Measurements from ENCODE around the gene BSPH1. TPM values are rescaled to one million over a fixed set of nuclear protein-coding genes. Genes with fewer than 3 reads are reported as not detected.

BSPH1 gene
- total and polyA plus RNA-seq, 2 donors (not counting 3 experiments of a cell fraction or from before 2014, with no cell fraction given) = not detected

GRCh38 chr19:47994209-47994802 is 2.3 kb upstream of the BSPH1 start, which contains the start of gene ELSPBP1:
Gene ELSPBP1, plus strand, starts transcription at chr19:47994632. Its CDS starts 14,036 bp downstream, at chr19:48008668.
- H3K4me1 ChIP-seq (ENCODE audit: control insufficient read depth, extremely low read depth, insufficient read depth, low read length) = no peaks in the 10 kb centered on the region
- H2AFZ ChIP-seq (ENCODE audit: low read depth, low read length) = no peak within 1 kb of the TSS
- no TSS peak for BruUV-seq (replicated peaks)
- DNase-seq (ENCODE audit: low read depth, low spot score) (no peak), FAIRE-seq (no peak)
- H3K27me3 ChIP-seq (ENCODE audit: control insufficient read depth in 2 of 2, insufficient read depth in 2 of 2, low read length in 2 of 2) = peaks cover 2 to 4% of the 10 kb centered on the region in 2 experiments
- H3K36me3 ChIP-seq (ENCODE audit: control insufficient read depth in 2 of 2, extremely low read depth in 1 of 2, insufficient read depth in 2 of 2, low read length in 2 of 2) = no peaks in the 10 kb centered on the region
- H4K20me1 ChIP-seq (replicated peaks; ENCODE audit: control insufficient read depth, extremely low read depth, insufficient read depth, low read length) = no peaks in the 10 kb centered on the region
- ChIA-PET POLR2A (interaction anchor here (0.7 kb wide), 1 partner anchor 33 kb away, joined by 3 read pairs; no protein-coding TSS in a partner anchor), CTCF (no interaction called here)
- no peaks in the 10 kb centered on the region for H3K9me3 ChIP-seq (replicated peaks; ENCODE audit: control insufficient read depth, insufficient read depth, low read length)
- dilution Hi-C loops (cut with MboI; ENCODE audit: extremely low pct_ligation_motif_present, low sequenced_read_pairs) (no loop called here), intact Hi-C loops (cut with micrococcal nuclease) (no loop called here)
- TF ChIP-seq MAX (IDR thresholded peaks at IDR 0.05; ENCODE audit: insufficient read depth, insufficient read length) = no peak
- TF ChIP-seq GATA2 (IDR thresholded peaks at IDR 0.05; ENCODE audit: insufficient read depth, insufficient read length, low read depth, low read length) = no peak
- TF ChIP-seq MYC (IDR thresholded peaks at IDR 0.05; ENCODE audit: low read depth, low read length) = no peak
- TF ChIP-seq FOS (IDR thresholded peaks at IDR 0.05; ENCODE audit: borderline replicate concordance, insufficient read depth, low read length) = no peak
- no peak for TF ChIP-seq JUN (IDR thresholded peaks at IDR 0.05; ENCODE audit: borderline replicate concordance, insufficient read depth, insufficient read length, low read depth)
- TF ChIP-seq EZH2 (IDR thresholded peaks at IDR 0.05; ENCODE audit: borderline replicate concordance, low read depth, low read length, severe bottlenecking) = no peak
- TF ChIP-seq POLR2A (IDR thresholded peaks at IDR 0.05; ENCODE audit: low read depth, low read length) = no peak
- no peak for TF ChIP-seq CTCF (IDR thresholded peaks at IDR 0.05; ENCODE audit: extremely low read depth in 1 of 2, insufficient read depth in 1 of 2, low read depth in 1 of 2, low read length in 2 of 2)
- no peak for TF ChIP-seq POLR2AphosphoS5 (IDR thresholded peaks at IDR 0.05; ENCODE audit: insufficient read depth, low read depth, low read length)
- H3K4me2 ChIP-seq (ENCODE audit: insufficient read depth, low read length) = no peak within 1 kb of the TSS
- no peaks in the 10 kb centered on the region for H3K9me1 ChIP-seq (replicated peaks; ENCODE audit: control insufficient read depth, extremely low read depth, insufficient read depth, low read length)
- no peak within 1 kb of the TSS for H3K4me3 ChIP-seq (replicated peaks in 1 of 3; ENCODE audit: insufficient read depth in 1 of 3, low read depth in 1 of 3, low read length in 3 of 3)
- H3K27ac ChIP-seq (ENCODE audit: insufficient read depth, low read depth, low read length) = no peak within 1 kb of the TSS
- no peak within 1 kb of the TSS for H3K9ac ChIP-seq (replicated peaks; ENCODE audit: extremely low read depth, insufficient read depth, low read length)
- no peaks in the 10 kb centered on the region for H3K79me2 ChIP-seq (ENCODE audit: control insufficient read depth, insufficient read depth, low read length)
